GM11168 (cell line): ENCODE measurements around the gene HOXB8.

Experiments used
- in situ Hi-C: fragments of 300-500 bp; cut with MboI; formaldehyde crosslinking; loops from one replicate; pipeline ENCODE4 v1.12.0; 2022; ENCODE audit warnings: low sequenced_read_pairs; ENCODE audit not compliant: unreplicated experiment

Gene HOXB8

DNA sequence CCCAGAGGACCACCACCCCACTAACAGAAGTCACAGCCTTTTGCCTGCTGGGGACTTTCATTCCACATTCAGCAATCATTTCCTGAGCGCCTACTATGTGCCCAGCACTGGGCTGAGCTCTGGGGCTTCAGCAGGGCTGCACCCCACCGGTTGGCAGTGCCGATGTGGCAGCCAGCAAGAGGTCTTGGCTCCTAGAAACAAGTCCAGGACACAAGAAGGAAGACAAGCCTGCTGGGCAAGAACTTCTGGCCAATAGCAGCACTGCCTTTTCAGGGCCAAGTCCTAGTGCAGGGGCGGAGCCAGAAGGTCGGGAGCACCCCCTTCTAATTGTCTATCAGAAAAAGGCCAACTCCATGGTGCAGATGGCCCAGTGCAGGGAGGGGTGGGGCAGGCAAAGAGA is 24.0 kb upstream of the HOXB8 start:
- in situ Hi-C loops: no loop called here

DNA sequence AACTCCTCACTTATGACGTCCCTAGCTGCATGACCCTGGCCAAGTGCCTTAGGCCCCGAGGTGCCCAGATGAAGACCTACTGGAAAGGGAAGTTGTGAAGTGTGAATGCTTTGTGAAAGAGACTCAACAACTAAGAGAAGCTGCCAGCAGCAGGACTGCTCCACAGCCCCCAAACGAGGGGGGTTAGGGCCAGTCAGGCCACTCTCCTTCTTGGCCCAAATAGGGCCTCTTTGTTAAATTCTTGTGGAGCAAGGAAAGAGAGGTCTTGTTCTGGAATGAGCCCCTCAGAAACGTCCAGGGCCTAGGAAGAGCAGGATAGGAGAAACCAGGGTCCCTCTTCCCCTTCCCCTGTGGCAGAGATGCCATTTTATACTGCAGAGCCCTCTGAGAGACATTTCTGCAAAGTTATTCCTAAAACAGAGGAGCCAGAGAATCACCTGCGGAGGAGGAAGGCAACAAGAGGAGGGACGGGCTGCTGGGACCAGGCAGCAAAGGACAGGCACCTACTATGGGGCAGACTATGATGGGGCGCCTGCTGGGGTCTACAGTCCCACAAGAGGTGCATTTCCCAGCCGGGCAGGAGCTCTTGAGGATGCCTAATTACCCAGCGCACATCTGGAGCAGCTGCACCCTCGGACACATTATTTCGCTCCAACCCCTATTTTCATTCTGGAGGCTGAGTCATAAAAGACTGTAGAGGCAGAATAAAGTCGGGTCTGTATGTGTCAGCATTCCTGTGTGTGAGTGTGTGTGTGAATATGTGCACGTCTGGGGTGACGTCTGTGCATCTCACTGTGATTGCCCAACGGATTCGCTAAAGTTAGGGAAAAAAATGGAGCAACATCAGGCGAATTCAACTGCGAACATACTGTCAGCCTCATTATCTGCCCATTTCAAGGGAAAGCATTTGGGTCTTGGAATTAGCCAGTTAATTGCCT is 22.5 kb upstream of the HOXB8 start:
- in situ Hi-C loops: no loop called here

DNA sequence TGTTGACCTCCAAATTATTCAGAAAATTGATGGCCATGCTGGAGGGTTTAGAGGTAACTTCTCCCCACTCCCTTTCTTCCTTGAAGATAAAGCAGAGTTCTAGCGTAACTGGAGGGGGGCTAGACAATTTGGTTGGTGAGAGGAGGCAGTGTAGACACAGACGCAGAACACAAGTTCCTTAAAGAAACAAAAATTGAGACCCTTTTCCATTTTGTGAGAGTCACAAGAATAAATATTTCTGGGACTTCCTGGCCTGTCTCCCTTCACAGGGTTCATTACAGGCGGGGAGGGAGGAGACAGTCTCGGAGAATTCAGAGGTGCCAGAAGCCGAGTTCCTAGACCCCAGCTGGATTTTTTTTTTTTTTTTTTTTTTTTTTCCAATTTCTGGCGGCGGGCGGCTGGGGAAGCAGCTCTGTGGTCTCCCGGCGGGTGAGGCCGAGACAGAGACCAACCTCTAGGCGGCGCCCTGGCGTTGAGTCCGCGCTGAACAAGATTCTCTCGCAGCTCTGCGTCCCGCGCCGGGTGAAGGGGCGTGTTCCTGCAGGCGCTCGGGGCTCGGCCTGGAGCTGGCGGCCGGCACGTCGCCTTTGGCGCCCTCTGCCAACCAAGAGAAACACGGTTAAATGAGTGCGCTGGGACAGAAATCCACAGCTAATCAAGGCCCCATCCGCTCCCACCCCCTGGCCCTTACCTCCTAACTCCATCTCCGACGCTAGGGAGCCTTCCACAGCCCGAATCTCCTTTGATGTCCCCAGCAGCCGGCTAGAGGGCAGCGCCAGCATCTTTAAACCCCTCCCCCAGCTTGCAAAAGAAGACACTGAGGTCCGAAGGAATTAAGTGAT is 21.3 kb upstream of the HOXB8 start:
- in situ Hi-C loops: no loop called here

DNA sequence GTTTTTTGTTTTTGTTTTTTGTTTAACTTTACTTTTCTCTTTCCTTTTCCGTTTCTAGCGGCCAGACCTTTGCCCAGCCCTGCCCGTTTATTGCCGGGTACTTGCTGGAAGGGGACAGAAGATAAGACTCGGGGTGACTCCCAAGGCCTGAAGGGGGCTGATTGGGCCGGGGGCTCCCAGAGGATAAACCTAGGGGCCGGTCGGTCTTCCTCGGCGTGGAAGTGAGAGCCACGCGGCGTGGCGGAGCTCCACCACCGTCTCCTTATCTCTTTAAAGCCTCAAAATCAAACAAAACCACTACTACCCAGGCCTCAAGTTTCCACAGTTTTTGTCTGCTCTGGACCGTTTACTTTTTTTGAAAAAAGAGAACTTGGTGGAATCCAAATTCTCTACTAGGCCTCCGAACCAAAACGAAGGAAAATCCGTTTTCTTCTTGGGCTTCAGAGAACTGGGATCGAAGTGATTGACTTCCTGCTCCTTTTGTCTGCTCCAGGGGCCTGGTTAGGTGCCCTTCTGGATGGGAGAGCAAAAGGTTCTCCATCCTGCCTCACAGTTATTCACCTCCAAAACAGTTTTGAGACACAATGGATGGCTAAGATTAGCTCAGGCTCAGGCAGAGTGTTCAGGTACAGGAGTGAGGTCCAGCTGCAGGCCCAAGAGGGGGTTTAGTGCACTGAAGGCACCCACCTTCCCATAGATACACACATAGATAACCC is 19.6 kb upstream of the HOXB8 start:
- in situ Hi-C loops: no loop called here

DNA sequence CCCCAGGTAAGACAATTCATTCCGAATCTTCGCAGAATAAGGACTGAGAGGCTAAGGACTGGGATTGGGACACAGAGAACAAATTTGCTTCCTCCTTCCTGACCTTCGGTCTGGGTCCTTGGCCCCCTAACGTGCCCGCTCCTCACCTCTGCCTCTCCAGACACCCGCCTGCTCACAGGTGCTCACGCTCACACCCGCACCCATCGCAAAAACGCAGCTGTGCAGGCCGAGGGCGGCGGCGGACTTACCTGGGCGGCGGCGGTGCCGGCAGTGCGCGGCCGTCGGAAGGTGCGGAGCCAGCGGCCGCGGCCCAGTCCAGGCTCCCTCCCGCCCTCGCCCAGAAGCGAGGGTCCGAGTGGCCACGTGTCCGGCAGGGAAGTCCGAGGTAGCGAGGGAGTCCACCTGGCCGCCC is 18.2 kb upstream of the HOXB8 start:
- in situ Hi-C loops: no loop called here

DNA sequence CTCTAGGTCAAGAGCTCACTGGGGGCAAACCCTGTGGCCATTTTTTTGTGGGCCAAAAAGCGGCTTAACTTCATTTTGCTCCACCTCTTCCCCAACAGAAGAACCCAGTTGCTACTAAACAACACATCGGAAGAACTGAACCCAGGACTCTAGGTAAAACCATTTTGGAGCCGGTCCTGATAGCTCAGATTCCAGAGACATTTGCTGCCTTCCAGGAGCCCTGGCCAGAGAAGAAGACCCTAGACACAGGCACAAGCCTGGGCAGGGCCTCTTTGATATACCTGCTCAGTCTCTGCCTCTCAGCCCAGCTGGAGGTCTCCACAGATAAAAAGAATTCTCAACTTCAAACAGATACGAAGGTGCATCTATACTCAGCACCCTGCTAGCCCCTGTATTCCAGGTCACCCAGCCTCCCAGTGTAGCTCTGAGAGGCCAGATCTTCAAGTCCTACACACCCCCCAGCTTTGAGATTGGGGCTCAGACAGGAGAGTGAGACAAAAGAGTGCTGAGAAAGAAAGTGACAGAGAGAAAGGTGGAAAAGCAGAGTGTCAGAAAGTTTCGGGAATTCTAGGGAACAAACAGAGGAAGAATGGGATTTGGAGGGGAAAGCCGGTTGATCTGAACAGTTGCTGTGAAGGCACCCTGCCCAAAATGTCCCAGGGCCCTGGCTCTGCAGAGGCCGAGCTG is 17.6 kb upstream of the HOXB8 start:
- in situ Hi-C loops: no loop called here

DNA sequence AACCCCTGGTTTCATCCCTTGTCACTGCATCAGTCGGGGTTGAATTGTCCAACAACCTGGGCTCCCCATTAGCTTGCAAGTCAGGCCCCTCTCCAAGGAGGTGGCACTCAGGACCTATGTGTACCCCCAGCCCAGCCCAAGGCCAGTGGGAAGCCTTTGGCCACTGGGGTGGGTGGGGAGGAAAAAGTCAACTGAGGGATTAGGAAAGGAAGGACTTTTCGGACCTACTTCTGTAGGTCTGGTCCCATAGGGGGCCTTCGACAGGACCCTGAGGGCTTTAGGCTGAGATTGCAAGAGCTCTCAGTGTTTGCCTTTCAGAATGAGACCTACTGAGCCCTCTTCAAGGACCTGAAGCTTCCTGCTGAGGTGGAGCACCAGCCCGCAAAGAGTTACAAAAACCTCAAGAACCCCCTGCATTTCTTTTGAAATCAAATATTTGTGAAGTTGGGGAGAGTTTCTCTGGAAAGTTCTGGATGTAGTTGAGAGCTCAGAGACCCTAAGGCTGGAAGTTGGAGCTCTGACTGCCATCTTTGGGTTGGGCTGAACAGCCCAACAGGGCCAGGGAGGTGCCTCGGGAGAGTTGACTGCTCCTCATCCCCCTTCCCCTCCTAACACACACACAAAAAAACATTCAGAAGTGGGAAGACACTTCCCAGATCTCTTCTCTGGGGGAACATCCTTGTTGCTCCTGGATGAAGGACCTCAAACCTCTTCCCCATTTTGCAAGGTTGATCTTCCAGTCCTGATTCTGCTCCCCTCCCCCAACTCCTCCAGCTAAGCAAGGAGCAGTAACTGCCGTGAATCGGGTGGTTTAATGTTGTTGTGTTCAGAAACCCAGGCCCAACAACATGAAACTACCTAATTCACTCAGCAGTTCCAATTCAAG is 16.8 kb upstream of the HOXB8 start:
- in situ Hi-C loops: no loop called here

DNA sequence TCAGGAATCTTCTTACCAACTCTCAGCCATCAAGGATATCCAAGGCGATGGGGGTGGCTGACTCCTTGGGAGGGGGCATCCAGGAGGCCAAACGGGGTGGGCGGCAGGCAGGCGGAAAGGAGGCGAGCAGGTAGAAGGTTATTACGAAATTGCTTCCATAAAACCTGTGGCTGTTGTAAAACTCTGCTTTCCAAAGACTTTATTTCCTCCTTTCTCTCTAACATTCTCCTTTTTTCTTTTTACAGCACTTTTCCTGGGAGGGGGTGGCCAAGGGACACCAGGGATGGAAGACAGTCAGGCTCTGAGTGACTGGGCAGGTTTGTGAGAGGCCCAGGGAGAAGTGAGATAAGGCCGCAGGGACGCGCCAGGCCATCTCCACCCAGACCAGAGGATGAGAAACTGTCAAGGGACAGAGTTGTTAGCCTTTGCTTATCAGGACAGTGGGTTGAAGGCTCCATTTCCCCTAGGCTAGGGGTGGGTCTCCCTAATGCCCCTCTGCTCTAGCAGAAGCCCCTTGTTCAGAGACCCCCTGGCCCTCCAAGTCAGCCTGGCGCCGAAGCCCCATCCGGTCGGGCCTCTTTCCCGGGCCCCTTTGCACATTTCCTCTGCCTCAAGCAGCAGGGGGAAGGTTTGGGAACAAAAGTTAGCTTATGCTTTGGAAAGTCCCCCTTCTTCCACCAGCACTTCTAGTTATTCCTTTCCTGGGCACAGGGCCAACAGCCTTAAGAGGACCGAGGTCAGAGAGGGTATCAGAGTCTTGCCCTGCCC is 16.0 kb upstream of the HOXB8 start:
- in situ Hi-C loops: no loop called here

DNA sequence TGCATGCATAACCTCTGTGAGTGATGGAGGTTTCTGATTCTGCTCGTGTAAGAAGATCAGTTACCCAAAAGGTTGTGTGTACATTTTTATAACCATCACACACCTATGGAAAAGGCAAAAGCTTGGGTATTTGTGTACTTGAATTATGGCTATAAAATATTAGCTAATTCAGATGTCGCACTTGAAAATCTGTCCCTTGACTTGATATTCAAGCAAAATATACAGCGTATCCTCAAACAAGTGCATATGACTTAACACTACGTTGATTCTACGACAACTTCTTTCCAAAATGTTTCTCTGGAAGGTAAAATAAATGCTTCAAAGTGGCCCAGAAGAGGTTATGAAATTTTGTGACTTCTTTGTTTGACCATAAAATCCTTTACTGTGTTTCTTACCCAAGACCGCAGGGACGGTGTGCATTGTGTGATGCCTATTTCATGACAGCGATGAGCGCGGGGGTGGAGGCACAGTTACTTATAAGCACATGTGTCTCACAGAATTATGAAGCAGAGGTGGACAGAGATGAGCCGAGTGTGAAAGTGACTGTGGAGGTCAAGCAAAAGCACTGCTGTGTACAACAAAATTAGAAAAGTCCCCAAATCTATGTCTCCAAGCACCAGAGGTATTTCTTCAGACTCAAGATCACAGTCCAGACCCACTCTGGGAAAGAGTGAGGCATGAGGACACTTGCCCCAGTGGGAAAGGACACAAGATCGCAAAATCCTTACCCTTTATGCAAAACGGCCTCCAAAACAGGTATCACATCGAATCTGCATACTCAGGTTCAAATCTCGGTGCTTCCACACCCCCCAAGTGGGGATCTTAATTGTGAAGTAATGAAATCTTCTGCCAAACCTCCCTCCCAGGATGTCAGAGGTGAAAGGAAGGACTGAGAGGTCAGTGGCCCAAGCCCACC is 15.2 kb upstream of the HOXB8 start:
- in situ Hi-C loops: no loop called here

DNA sequence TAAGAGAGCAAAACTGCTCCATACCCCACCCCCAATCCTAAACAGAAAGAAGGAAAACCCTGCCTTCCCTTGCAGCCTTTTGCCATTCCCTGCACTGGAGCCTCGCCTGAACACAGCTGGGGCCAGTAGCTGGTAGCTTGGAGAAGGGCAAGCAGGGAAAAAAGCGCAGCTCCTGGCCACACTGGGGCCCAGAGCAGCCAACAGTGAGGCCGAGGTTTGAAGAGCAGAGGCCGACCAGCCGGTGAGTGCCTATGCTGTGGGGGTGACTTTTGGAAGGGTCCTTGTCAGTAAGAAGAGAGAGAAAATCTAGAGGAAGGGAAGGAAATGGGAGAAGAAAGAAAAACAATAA is 14.3 kb upstream of the HOXB8 start:
- in situ Hi-C loops: no loop called here

DNA sequence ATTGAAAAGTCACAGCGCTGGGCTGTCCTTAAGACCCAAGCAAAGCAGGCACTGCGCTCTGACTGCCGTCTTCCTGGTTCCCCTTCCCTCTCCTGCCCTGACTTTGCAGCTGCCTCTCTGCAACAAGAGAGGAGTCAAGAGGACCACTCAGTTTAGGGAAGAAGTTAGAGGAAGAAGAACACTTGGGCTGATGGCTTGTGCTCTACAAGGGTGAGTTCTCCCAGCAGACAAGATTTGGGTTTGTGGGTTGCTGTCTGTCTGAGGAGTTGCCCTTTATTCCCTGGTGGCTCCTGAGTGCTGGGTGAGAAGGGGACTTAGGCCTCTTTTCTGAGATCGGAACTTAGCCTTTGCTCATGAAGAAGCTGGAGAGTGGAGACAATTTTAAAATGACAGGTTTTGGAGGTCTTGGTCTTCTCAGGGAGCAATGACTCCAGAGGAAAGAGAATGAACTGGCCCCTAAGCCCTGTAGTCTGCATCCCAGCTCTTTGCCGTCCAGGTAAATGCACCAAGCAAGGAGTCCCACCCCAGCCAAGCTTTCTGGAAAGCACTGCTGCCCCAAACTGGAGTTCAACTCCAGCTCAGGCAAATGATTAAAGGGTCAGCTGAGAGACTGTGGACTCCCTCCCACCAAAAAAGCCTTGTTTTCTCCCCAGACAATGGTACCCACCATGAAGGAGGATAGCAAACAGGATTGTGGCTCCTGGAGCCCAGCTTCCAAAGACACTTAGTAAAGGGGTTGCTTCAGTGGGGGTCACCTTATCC is 13.7 kb upstream of the HOXB8 start:
- in situ Hi-C loops: no loop called here

DNA sequence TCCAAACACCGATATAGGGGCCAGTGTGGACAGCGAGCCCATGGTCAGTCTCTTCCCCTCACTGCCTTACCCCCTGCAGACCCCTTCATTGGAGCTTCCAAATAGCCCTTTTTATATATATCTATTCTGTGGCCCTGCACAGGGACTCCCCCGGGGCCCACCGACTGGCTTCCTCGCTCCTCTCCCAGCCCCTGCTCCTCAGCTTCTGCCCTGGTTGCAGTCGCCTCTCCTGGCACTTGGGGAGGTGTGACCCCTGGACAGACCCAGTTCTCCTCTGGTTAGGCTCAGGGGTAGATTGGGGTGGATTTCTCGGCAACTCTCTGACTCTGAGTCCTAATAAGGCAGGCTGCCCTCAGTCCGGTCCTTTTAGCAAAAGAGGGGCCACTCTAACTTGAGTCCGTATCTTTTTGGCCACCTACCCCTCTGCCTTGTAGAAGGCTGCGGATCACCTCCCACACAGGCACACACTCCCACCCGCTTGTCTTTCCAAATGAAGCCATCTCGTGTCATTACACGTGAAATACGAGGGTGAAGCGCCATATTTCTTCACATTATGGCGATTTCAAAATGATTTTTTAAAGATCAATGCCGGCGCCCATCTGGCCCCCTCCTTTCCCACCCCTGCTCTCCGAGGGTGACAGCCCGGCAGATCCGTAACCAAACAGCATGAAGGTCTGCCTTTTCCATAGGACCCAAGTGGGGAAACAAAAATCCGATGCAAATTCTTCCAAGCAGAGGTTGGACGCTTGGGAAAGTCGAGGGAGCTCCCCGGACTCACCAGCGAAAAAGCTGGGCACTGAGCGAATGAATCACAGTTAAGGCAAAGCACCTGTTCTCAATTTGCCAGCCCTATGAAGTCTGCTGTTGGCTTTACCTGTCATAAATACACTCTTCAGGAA is 12.8 kb upstream of the HOXB8 start:
- in situ Hi-C loops: no loop called here

DNA sequence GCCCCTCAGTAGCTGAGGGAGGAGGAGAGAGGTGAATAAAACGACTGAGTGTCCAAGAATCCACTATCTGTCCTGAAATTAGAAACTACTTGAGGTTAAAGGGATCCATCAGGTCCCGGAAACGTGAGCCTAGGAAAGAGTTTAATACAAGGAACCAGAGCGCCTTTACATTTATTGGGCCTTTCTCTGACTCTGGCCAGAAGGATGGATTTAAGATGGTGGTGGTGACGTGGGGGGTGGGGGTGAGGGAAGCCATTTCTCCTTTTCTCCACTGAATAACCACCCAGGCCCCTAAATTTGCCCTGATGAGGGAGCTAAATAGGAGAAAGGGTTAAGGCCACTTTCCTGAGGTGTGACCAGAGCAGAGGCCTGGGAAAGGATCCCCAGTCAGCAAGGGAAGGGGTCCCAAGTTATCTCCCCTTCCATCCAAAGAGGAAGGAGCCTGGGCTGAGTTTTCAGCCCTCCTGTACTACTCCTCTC is 12.1 kb upstream of the HOXB8 start:
- in situ Hi-C loops: no loop called here

DNA sequence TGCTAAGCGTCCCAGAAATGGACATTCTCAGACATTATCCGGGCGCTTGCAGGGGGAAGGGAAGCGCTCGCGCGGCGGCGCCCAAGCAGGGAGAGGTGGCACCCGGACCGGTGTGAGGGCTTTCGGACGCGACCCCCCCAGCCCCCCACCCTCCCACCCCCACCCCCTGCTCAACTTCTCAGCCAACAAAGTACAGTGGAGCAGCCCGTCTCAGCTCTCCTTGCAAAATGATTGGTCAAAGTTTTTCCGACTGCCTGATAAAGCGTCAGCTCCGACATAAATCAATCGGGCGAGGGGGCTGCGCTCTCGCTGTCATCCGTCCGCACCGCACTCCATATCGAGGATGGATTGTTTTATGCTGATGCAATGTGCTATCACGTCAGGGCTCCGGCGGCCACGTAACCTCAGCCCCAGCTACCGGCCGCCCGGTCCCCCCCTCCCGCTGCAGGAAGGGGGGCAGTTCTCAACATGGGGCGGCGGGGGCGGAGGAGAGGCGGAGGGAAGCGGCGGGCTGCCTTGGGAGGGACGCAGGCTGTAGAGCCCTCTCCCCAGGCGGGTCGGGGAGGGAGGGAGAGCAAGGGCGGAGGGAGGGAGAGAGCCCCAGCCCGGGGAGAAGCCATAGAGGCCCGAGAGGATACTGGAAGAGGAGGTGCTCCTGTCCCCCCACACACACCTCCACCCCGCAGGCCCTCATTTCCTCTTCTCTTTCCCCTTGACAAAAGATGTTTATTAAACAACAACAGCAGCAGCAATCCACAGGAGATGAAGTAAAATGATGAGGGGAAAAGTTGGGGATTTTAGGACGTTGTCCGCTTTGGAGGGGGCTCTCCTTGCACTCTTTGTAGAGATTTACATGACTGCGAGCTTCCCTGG is 11.4 kb upstream of the HOXB8 start, which contains the start of gene HOXB9:
HOXB9 (minus strand) TSS at position 114 of the 873 bp plus-strand sequence; CDS start at position 25, 89 bp downstream.
- in situ Hi-C loops: no loop called here
